IMR-90 (cell line): ENCODE results near the gene APCDD1L. TPM values are rescaled to one million over a fixed set of nuclear protein-coding genes. Genes with fewer than 3 reads are reported as not detected.

Source experiments
- ATAC-seq: fragments of 200-7000 bp; cut with Tn5 transposase; 2 replicates; pipeline ENCODE4 v1.9.1; 2020; ENCODE audit warnings: low read depth, mild to moderate bottlenecking, moderate library complexity
- BruUV-seq: library from RNA; stranded (reverse); fragments of 400-500 nt; replicated peaks from 2 replicates; lab custom pipeline; 2021; lab: Mats Ljungman, UMichigan
- CTCF ChIA-PET: fragments of 300-600 bp; formaldehyde crosslinking; extraction: SDS; loops from one replicate; lab custom pipeline; 2021; ENCODE audit warnings: antibody characterized with exemption; lab: Yijun Ruan, JAX
- POLR2A ChIA-PET: fragments of 300-600 bp; sonication (Branson Sonifier 250); formaldehyde crosslinking; loops from one replicate; lab custom pipeline; 2022; ENCODE audit warnings: antibody characterized with exemption; ENCODE audit not compliant: unreplicated experiment; lab: Charles Lee
- DNase-seq: peaks from one replicate; pipeline ENCODE4 v3.0.0; 2013
- H2AFZ ChIP-seq: replicated peaks from 2 replicates; pipeline ENCODE3; 2013; ENCODE audit warnings: low read length, mild to moderate bottlenecking; ENCODE audit not compliant: poor library complexity
- H2AK5ac ChIP-seq: 2 replicates; pipeline ENCODE4 v1.6.1; 2013; ENCODE audit warnings: low read depth, low read length, inconsistent platforms
- H2AK9ac ChIP-seq: replicated peaks from 2 replicates; pipeline ENCODE3; 2013; ENCODE audit warnings: mild to moderate bottlenecking, low read depth, low read length, moderate library complexity; ENCODE audit not compliant: poor library complexity
- H2BK120ac ChIP-seq: 2 replicates; pipeline ENCODE4 v1.6.1; 2013; ENCODE audit warnings: low read depth, low read length, inconsistent platforms
- H2BK15ac ChIP-seq: 3 replicates; pipeline ENCODE4 v1.6.1; 2013; ENCODE audit warnings: low read depth, low read length, inconsistent platforms
- H2BK20ac ChIP-seq: 2 replicates; pipeline ENCODE4 v1.6.1; 2013; ENCODE audit warnings: low read depth, mild to moderate bottlenecking, inconsistent platforms, low read length, moderate library complexity
- H2BK5ac ChIP-seq: 2 replicates; pipeline ENCODE4 v1.6.1; 2013; ENCODE audit warnings: mild to moderate bottlenecking, low read depth, low read length, inconsistent platforms; ENCODE audit not compliant: poor library complexity, severe bottlenecking
- H3K14ac ChIP-seq: replicated peaks from 2 replicates; pipeline ENCODE4 v1.6.1; 2013; ENCODE audit warnings: low read depth, low read length, inconsistent platforms
- H3K18ac ChIP-seq: 2 replicates; pipeline ENCODE4 v1.6.1; 2013; ENCODE audit warnings: low read depth, low read length, control low read depth
- H3K23ac ChIP-seq: 2 replicates; pipeline ENCODE4 v1.6.1; 2013; ENCODE audit warnings: low read depth, low read length, inconsistent platforms
- H3K27ac ChIP-seq: 2 replicates; pipeline ENCODE4 v1.5.1; 2013; ENCODE audit warnings: mild to moderate bottlenecking, control low read depth, low read length; ENCODE audit not compliant: insufficient read depth
- H3K27me3 ChIP-seq: 2 replicates; pipeline ENCODE4 v1.6.1; 2013; ENCODE audit warnings: low read length; ENCODE audit not compliant: control insufficient read depth, insufficient read depth
- H3K36me3 ChIP-seq: 2 replicates; pipeline ENCODE4 v1.6.1; 2013; ENCODE audit warnings: low read length, mixed read lengths; ENCODE audit not compliant: control insufficient read depth, insufficient read depth
- H3K4ac ChIP-seq: 2 replicates; pipeline ENCODE4 v1.6.1; 2013; ENCODE audit warnings: low read depth, low read length, inconsistent platforms
- H3K4me1 ChIP-seq: 2 replicates; pipeline ENCODE4 v1.6.1; 2013; ENCODE audit warnings: low read length, mixed read lengths; ENCODE audit not compliant: control insufficient read depth, insufficient read depth
- H3K4me2 ChIP-seq: 2 replicates; pipeline ENCODE4 v1.6.1; 2013; ENCODE audit warnings: low read depth, mild to moderate bottlenecking, control low read depth, low read length, moderate library complexity
- H3K4me3 ChIP-seq: 2 replicates; pipeline ENCODE4 v1.5.1; 2013; ENCODE audit warnings: low read depth, mild to moderate bottlenecking, control low read depth, low read length, moderate library complexity; ENCODE audit not compliant: insufficient read depth
- H3K56ac ChIP-seq: 2 replicates; pipeline ENCODE4 v1.6.1; 2013; ENCODE audit warnings: low read length, inconsistent platforms; ENCODE audit not compliant: insufficient read depth; ENCODE audit errors: extremely low read depth
- H3K79me1 ChIP-seq, 2 experiments: 2 replicates each; pipeline ENCODE4 v1.6.1; 2013; ENCODE audit warnings: low read length in 2 of 2, inconsistent platforms in 1 of 2, low read depth in 1 of 2
- H3K9ac ChIP-seq: 2 replicates; pipeline ENCODE4 v1.6.1; 2013; ENCODE audit warnings: low read depth, low read length, control low read depth
- H3K9me1 ChIP-seq: 2 replicates; pipeline ENCODE4 v1.6.1; 2013; ENCODE audit warnings: low read length, inconsistent platforms; ENCODE audit not compliant: insufficient read depth
- H3K9me3 ChIP-seq: 2 replicates; pipeline ENCODE4 v1.6.1; 2013; ENCODE audit warnings: low read length; ENCODE audit not compliant: control insufficient read depth, insufficient read depth
- H4K20me1 ChIP-seq: 2 replicates; pipeline ENCODE4 v1.6.1; 2013; ENCODE audit warnings: low read length, inconsistent platforms; ENCODE audit not compliant: insufficient read depth
- H4K5ac ChIP-seq: 2 replicates; pipeline ENCODE4 v1.6.1; 2013; ENCODE audit warnings: mild to moderate bottlenecking, low read depth, low read length, control low read depth
- H4K8ac ChIP-seq, 2 experiments: 2 replicates each; pipeline ENCODE4 v1.6.1; 2013; ENCODE audit warnings: low read depth in 2 of 2, low read length in 2 of 2, control low read depth in 1 of 2, inconsistent platforms in 1 of 2
- H4K91ac ChIP-seq: 2 replicates; pipeline ENCODE4 v1.6.1; 2013; ENCODE audit warnings: low read depth, low read length, inconsistent platforms; ENCODE audit not compliant: insufficient read depth
- BHLHE40 ChIP-seq: fragments of 150-350 bp; IDR thresholded peaks from 2 replicates; pipeline ENCODE4 v1.6.1; 2016; ENCODE audit warnings: mild to moderate bottlenecking, low read depth, low read length
- CTCF ChIP-seq: conservative IDR thresholded peaks from 2 replicates; pipeline ENCODE4 v1.5.1; 2012; ENCODE audit warnings: mild to moderate bottlenecking, low read depth, low read length, improper control_type of control experiment
- ELK1 ChIP-seq: fragments of 150-350 bp; IDR thresholded peaks from 2 replicates; pipeline ENCODE4 v1.6.1; 2016; ENCODE audit warnings: low read depth, mild to moderate bottlenecking, low read length, moderate library complexity, borderline replicate concordance
- MXI1 ChIP-seq: IDR thresholded peaks from 2 replicates; pipeline ENCODE4 v1.6.1; 2012; ENCODE audit warnings: low read depth, mild to moderate bottlenecking, low read length, moderate library complexity, borderline replicate concordance
- NFE2L2 ChIP-seq: fragments of 150-350 bp; IDR thresholded peaks from 2 replicates; pipeline ENCODE4 v1.6.1; 2016; ENCODE audit warnings: low read depth, mild to moderate bottlenecking, low read length
- POLR2A ChIP-seq: IDR thresholded peaks from 2 replicates; pipeline ENCODE4 v1.6.1; 2012; ENCODE audit warnings: mild to moderate bottlenecking, low read depth, low read length
- RFX5 ChIP-seq: IDR thresholded peaks from 2 replicates; pipeline ENCODE4 v1.8.0; 2012; ENCODE audit warnings: low read depth, mild to moderate bottlenecking, low read length, moderate library complexity
- USF2 ChIP-seq: fragments of 150-350 bp; IDR thresholded peaks from 2 replicates; pipeline ENCODE4 v1.6.1; 2017; ENCODE audit warnings: mild to moderate bottlenecking, antibody characterized with exemption, low read length, low read depth
- WGBS, 2 experiments: methylation state at CpG; one replicate each; pipeline versions ENCODE4 v1.1.5 to v1.1.7; 2013; ENCODE audit warnings: missing lambda C conversion rate in 2 of 2; ENCODE audit not compliant: insufficient read length in 1 of 2; ENCODE audit errors: extremely low coverage in 2 of 2; 5-methylcytosine and 5-hydroxymethylcytosine counted together
- dilution Hi-C: fragments of 300-500 bp; cut with HindIII; formaldehyde crosslinking; loops from one replicate; pipeline ENCODE4 v1.14.3; 2018; ENCODE audit warnings: low sequenced_read_pairs; ENCODE audit not compliant: unreplicated experiment
- in situ Hi-C: fragments of 300-500 bp; cut with MboI; formaldehyde crosslinking; loops from 3 replicates; pipeline ENCODE4 v1.14.3; 2019; ENCODE audit warnings: low sequenced_read_pairs, inconsistent platforms, mixed read lengths
- intact Hi-C: fragments of 100-400 bp; cut with micrococcal nuclease; formaldehyde crosslinking; loops from 2 replicates; pipeline ENCODE4 v1.10.0; 2022
- polyA plus RNA-seq, 3 experiments: library from polyadenylated mRNA; depleted of rRNA; stranded (reverse); fragments of >200 nt; gene quantifications; 2 replicates each; pipeline ENCODE4 v1.2.3, GENCODE V29; 2012; ENCODE audit warnings: low replicate concordance in 1 of 3
- total RNA-seq: library from RNA; depleted of rRNA; stranded (reverse); fragments of >200 nt; gene quantifications from 2 replicates; pipeline ENCODE4 v1.2.3, GENCODE V29; 2012

APCDD1L gene
- total and polyA plus RNA-seq, 2 of the 4 experiments (the other 2 are of a cell fraction), result 2.5 to 18.3 TPM

- no peak overlapping the region for H3K18ac ChIP-seq
- H3K14ac ChIP-seq, result no peak overlapping the region
- H4K5ac ChIP-seq, result no peak overlapping the region
- H3K36me3 ChIP-seq, result 0 out of 2 replicates have a peak, but pooled peaks cover 1% of the 10 kb centered on the region
- ATAC-seq (no peak), DNase-seq (no peak)
- no peak overlapping the region for H3K23ac ChIP-seq
- intact Hi-C loops, result no loop called here
- no peak overlapping the region for H3K4ac ChIP-seq
- no peak overlapping the region for H3K27ac ChIP-seq
- H2AK5ac ChIP-seq, result no peak overlapping the region
- no peaks in the 10 kb centered on the region for H4K20me1 ChIP-seq
- H3K56ac ChIP-seq, result no peak overlapping the region
- WGBS, 2 experiments, result 85% methylated on average over 2 of the region's 3 CpGs; no CpG with 5 or more reads in 1 of the 2 experiments
- no peak for TF ChIP-seq USF2
- no peak for TF ChIP-seq CTCF
- no peak for TF ChIP-seq POLR2A
- no peak for TF ChIP-seq NFE2L2
- TF ChIP-seq RFX5, result no peak
- no peak for TF ChIP-seq BHLHE40
- no peak for TF ChIP-seq MXI1
- TF ChIP-seq ELK1, result no peak
- no TSS peak for BruUV-seq
- 0 out of 4 replicates have a peak, but pooled peaks cover 5 to 6% of the 10 kb centered on the region in 2 experiments for H3K79me1 ChIP-seq
- dilution Hi-C loops, result no loop called here
- H3K9me3 ChIP-seq, result peaks cover 22% of the 10 kb centered on the region
- H3K4me3 ChIP-seq, result no peak overlapping the region
- H2BK20ac ChIP-seq, result no peak overlapping the region
- POLR2A ChIA-PET, result no interaction called here
- H2BK15ac ChIP-seq, result no peak overlapping the region
- no peak overlapping the region for H3K9ac ChIP-seq
- no peak overlapping the region for H4K8ac ChIP-seq
- H2BK120ac ChIP-seq, result no peak overlapping the region
- H2AK9ac ChIP-seq, result peak overlapping the region; percentile 40
- no peak overlapping the region for H4K91ac ChIP-seq
- H3K4me2 ChIP-seq, result no peak overlapping the region
- in situ Hi-C loops, result no loop called here
- H3K9me1 ChIP-seq, result no peaks in the 10 kb centered on the region
- no peak overlapping the region for H2AFZ ChIP-seq
- no peak overlapping the region for H2BK5ac ChIP-seq
- H3K4me1 ChIP-seq, result no peaks in the 10 kb centered on the region
- H3K27me3 ChIP-seq, result no peaks in the 10 kb centered on the region
- CTCF ChIA-PET, result no interaction called here
Measured at GRCh38 chr20:58504566-58504965, 10.6 kb downstream of the APCDD1L start.
